T-cell (primary cell): Measurements from ENCODE around the gene TBX20. TPM values are rescaled to one million over a fixed set of nuclear protein-coding genes. Genes with fewer than 3 reads are reported as not detected.

Experiments
- ATAC-seq, 4 experiments: fragments of 200-7000 bp in 3 of 4; fragments of 150-1000 bp in 1 of 4; cut with Tn5 transposase; replicated peaks in 1 of 4; 1 replicate in 3 of 4; 2 replicates in 1 of 4; pipeline ENCODE4 v1.10.0; 2021; ENCODE audit warnings: moderate library complexity in 3 of 4, mild to moderate bottlenecking in 2 of 4, moderate number of reproducible peaks in 1 of 4
- CTCF ChIA-PET, 2 donors: fragments of 300-600 bp; sonication (Branson Sonifier 250); formaldehyde crosslinking; loops; one replicate each; lab custom pipeline; 2022; ENCODE audit warnings: antibody characterized with exemption in 2 of 2; lab: Charles Lee
- POLR2A ChIA-PET, 2 donors: fragments of 300-600 bp; sonication (Branson Sonifier 250); formaldehyde crosslinking; loops; one replicate each; lab custom pipeline; 2022; ENCODE audit warnings: antibody characterized with exemption in 2 of 2; lab: Charles Lee
- DNase-seq, 35 experiments: peaks; one replicate each; pipeline versions ENCODE4 v3.0.0 to v3.0.0-alpha.2; 2013 to 2023
- H3K27ac ChIP-seq: one replicate; pipeline ENCODE4 v1.5.1; 2013; ENCODE audit warnings: low read length
- H3K27me3 ChIP-seq, 2 experiments: replicated peaks in 1 of 2; 1 replicate in 1 of 2; 2 replicates in 1 of 2; pipeline versions ENCODE4 v1.6.1 to v1.7.0; 2013; ENCODE audit warnings: low read length in 1 of 2, mixed read lengths in 1 of 2; ENCODE audit not compliant: control insufficient read depth in 2 of 2, insufficient read depth in 2 of 2; ENCODE audit errors: extremely low read depth in 1 of 2
- H3K36me3 ChIP-seq, 2 donors: 1 replicate in 1 of 2; 2 replicates in 1 of 2; pipeline versions ENCODE4 v1.6.1 to v1.7.0; 2013; ENCODE audit warnings: low read length in 1 of 2; ENCODE audit not compliant: control insufficient read depth in 2 of 2, insufficient read depth in 1 of 2; ENCODE audit errors: extremely low read depth in 1 of 2
- H3K4me1 ChIP-seq, 2 experiments: 1 replicate in 1 of 2; 2 replicates in 1 of 2; pipeline versions ENCODE4 v1.6.1 to v1.7.0; 2013; ENCODE audit warnings: low read length in 2 of 2, mixed read lengths in 1 of 2; ENCODE audit not compliant: insufficient read depth in 2 of 2, control insufficient read depth in 1 of 2; ENCODE audit errors: extremely low read depth in 1 of 2
- H3K4me3 ChIP-seq, 2 donors: 1 replicate in 1 of 2; 2 replicates in 1 of 2; pipeline versions ENCODE4 v1.5.1 to v1.7.0; 2013; ENCODE audit warnings: mild to moderate bottlenecking in 2 of 2, low read length in 1 of 2, moderate library complexity in 1 of 2; ENCODE audit not compliant: control insufficient read depth in 1 of 2; ENCODE audit errors: extremely low read depth in 1 of 2
- H3K9me3 ChIP-seq: 2 replicates; pipeline ENCODE4 v1.7.0; 2013
- H3K27ac Mint-ChIP-seq, 2 donors: one replicate each; pipeline ENCODE4 v1.8.0; 2020 to 2021; ENCODE audit warnings: mild to moderate bottlenecking in 2 of 2, mixed read lengths in 2 of 2
- H3K27me3 Mint-ChIP-seq, 2 donors: one replicate each; pipeline ENCODE4 v1.8.0; 2021 to 2022; ENCODE audit warnings: mixed read lengths in 2 of 2
- H3K36me3 Mint-ChIP-seq: one replicate; pipeline ENCODE4 v1.8.0; 2021; ENCODE audit warnings: mixed read lengths
- H3K4me1 Mint-ChIP-seq, 3 donors: one replicate each; pipeline ENCODE4 v1.8.0; 2020 to 2022; ENCODE audit warnings: mixed read lengths in 3 of 3, mild to moderate bottlenecking in 1 of 3
- H3K4me3 Mint-ChIP-seq, 3 donors: one replicate each; pipeline ENCODE4 v1.8.0; 2020 to 2022; ENCODE audit warnings: mild to moderate bottlenecking in 3 of 3, mixed read lengths in 3 of 3, moderate library complexity in 3 of 3
- H3K9me3 Mint-ChIP-seq, 3 donors: one replicate each; pipeline ENCODE4 v1.8.0; 2020 to 2022; ENCODE audit warnings: mixed read lengths in 3 of 3
- WGBS: methylation state at CpG from one replicate; pipeline ENCODE4 v1.1.5; 2013; ENCODE audit warnings: missing lambda C conversion rate; ENCODE audit not compliant: insufficient coverage; 5-methylcytosine and 5-hydroxymethylcytosine counted together
- total RNA-seq, 35 experiments: library from RNA in 6 of 35; stranded (reverse) in 6 of 35; fragments of 120-200 nt in 1 of 35; gene quantifications; one replicate each; pipeline versions ENCODE4 v1.2.1 to v1.2.4 and lab custom pipeline; 2013 to 2026

The TBX20 gene
- total RNA-seq, 5 donors from 2014 or later (not counting 1 experiment from before 2014, with no cell fraction given) = 0.19 to 0.70 (median 0.30) TPM; not detected in 1

DNA sequence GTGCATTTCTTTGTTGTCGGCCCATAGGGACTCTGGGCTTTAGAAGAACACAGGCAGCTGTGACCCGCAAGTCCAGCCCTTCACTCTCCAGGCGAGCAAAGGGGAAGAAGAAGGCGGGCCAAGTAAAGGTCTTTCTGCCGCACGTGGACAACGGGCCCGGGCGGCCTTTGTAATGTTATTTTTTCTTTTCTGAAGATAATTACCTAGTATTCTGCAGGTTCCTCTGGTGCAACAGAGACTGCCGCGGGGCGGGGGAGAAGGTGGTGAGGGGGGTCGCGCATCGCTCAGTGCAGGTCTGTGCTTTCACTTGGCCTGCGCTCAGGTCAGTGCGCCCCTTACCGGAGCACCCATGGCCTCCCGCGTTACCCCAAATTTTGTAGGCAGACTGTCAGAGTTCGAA, 7.1 kb upstream of the TBX20 start:
- H3K4me3 Mint-ChIP-seq = no peak overlapping the region
- ATAC-seq = no peak
- no peak overlapping the region for H3K27ac ChIP-seq
- no peak overlapping the region for H3K27ac Mint-ChIP-seq
- H3K9me3 ChIP-seq = no peaks in the 10 kb centered on the region
- H3K4me1 ChIP-seq = peaks cover 0 to 4% of the 10 kb centered on the region in 2 experiments
- POLR2A ChIA-PET = no interaction called here
- no peaks in the 10 kb centered on the region for H3K9me3 Mint-ChIP-seq
- peaks cover 0 to 11% (median 4%) of the 10 kb centered on the region in 3 donors for H3K4me1 Mint-ChIP-seq
- 7% methylated on average over 12 of the region's 21 CpGs for WGBS
- CTCF ChIA-PET = no interaction called here
- no peaks in the 10 kb centered on the region for H3K36me3 Mint-ChIP-seq
- peaks cover 28 to 61% of the 10 kb centered on the region in 2 experiments for H3K27me3 ChIP-seq
- no peak for DNase-seq
- no peaks in the 10 kb centered on the region for H3K36me3 ChIP-seq
- H3K27me3 Mint-ChIP-seq = peaks cover 71 to 85% of the 10 kb centered on the region in 2 donors
- H3K4me3 ChIP-seq = no peak overlapping the region

DNA sequence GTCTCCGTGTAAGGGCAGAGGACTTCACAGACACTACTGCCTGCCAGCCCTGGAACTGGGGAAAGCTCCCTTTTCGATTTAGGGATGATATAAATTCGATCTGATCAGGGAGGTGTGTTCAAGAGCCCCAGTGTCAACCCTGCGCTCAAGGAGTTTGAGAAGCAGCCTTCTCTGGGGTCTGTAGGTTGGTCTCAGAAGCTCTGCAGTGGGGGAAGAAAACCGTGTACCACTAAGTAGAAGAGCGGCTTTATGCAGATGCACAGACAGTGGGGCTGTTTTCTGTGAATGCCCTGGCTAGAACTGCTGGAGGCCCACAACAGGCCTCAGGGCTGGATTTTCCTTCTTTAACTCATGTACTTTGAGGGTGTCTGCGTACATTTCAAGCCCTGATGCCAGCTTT, 6.3 kb upstream of the TBX20 start:
- H3K4me1 ChIP-seq = peaks cover 0 to 4% of the 10 kb centered on the region in 2 experiments
- no peak for ATAC-seq
- ChIA-PET POLR2A (no interaction called here), CTCF (interaction anchor here in 1 of 2 donors (0.5 kb wide), 1 partner anchor 260 kb away, joined by 3 read pairs; no protein-coding TSS in a partner anchor)
- no peak overlapping the region for H3K4me3 ChIP-seq
- Mint-ChIP-seq H3K27ac (no peak overlapping the region), H3K9me3 (no peaks in the 10 kb centered on the region), H3K27me3 (peaks cover 72 to 85% of the 10 kb centered on the region in 2 donors), H3K4me1 (peaks cover 0 to 11% (median 4%) of the 10 kb centered on the region in 3 donors), H3K36me3 (no peaks in the 10 kb centered on the region), H3K4me3 (no peak overlapping the region)
- WGBS = 27% methylated on average over 6 of the region's 7 CpGs
- H3K27me3 ChIP-seq = peaks cover 35 to 66% of the 10 kb centered on the region in 2 experiments
- no peak for DNase-seq
- no peaks in the 10 kb centered on the region for H3K36me3 ChIP-seq
- no peak overlapping the region for H3K27ac ChIP-seq
- H3K9me3 ChIP-seq = no peaks in the 10 kb centered on the region

GRCh38 chr7:35259523-35259908, 5.6 kb upstream of the TBX20 start:
- Mint-ChIP-seq H3K36me3 (no peaks in the 10 kb centered on the region), H3K4me1 (peaks cover under 1 to 11% (median 5%) of the 10 kb centered on the region in 3 donors), H3K9me3 (no peaks in the 10 kb centered on the region), H3K27me3 (peaks cover 70 to 84% of the 10 kb centered on the region in 2 donors), H3K4me3 (no peak overlapping the region), H3K27ac (no peak overlapping the region)
- H3K9me3 ChIP-seq = no peaks in the 10 kb centered on the region
- H3K27me3 ChIP-seq = peaks cover 39 to 70% of the 10 kb centered on the region in 2 experiments
- H3K36me3 ChIP-seq = no peaks in the 10 kb centered on the region
- H3K4me3 ChIP-seq = no peak overlapping the region
- ChIA-PET POLR2A (no interaction called here), CTCF (no interaction called here)
- WGBS = no CpG with 5 or more reads among the region's 6 CpGs
- H3K27ac ChIP-seq = no peak overlapping the region
- H3K4me1 ChIP-seq = peaks cover 0 to 7% of the 10 kb centered on the region in 2 experiments
- ATAC-seq = no peak
- DNase-seq = no peak

GRCh38 chr7:35258868-35259522, 5.1 kb upstream of the TBX20 start:
- Histone ChIP-seq H3K36me3 (no peaks in the 10 kb centered on the region), H3K9me3 (no peaks in the 10 kb centered on the region), H3K27me3 (peaks cover 41 to 72% of the 10 kb centered on the region in 2 experiments), H3K27ac (no peak overlapping the region), H3K4me1 (peaks cover 0 to 12% of the 10 kb centered on the region in 2 experiments), H3K4me3 (no peak overlapping the region)
- no peak for ATAC-seq
- H3K4me1 Mint-ChIP-seq = peaks cover 2 to 11% (median 7%) of the 10 kb centered on the region in 3 donors
- H3K27me3 Mint-ChIP-seq = peaks cover 72 to 84% of the 10 kb centered on the region in 2 donors
- ChIA-PET POLR2A (no interaction called here), CTCF (no interaction called here)
- H3K4me3 Mint-ChIP-seq = peak overlapping the region in 1 of 3 donors; percentile 3
- H3K9me3 Mint-ChIP-seq = no peaks in the 10 kb centered on the region
- WGBS = 10% methylated on average over 23 of the region's 27 CpGs
- no peaks in the 10 kb centered on the region for H3K36me3 Mint-ChIP-seq
- peak overlapping the region in 1 of 2 donors; percentile 27 for H3K27ac Mint-ChIP-seq
- no peak for DNase-seq

- Histone ChIP-seq H3K27me3 (peaks cover 37 to 79% of the 10 kb centered on the region in 2 experiments), H3K4me1 (peaks cover 0 to 19% of the 10 kb centered on the region in 2 experiments), H3K36me3 (no peaks in the 10 kb centered on the region), H3K27ac (no peak overlapping the region), H3K9me3 (no peaks in the 10 kb centered on the region), H3K4me3 (no peak overlapping the region)
- no peak for DNase-seq
- CTCF ChIA-PET = no interaction called here
- POLR2A ChIA-PET = no interaction called here
- ATAC-seq = no peak
- Mint-ChIP-seq H3K27ac (peak overlapping the region in 1 of 2 donors; percentile 46), H3K9me3 (no peaks in the 10 kb centered on the region), H3K4me1 (peaks cover 5 to 13% (median 11%) of the 10 kb centered on the region in 3 donors), H3K4me3 (peak overlapping the region in 1 of 3 donors; percentile 3), H3K27me3 (peaks cover 68 to 81% of the 10 kb centered on the region in 2 donors), H3K36me3 (no peaks in the 10 kb centered on the region)
- 7% methylated on average over 44 of the region's 50 CpGs for WGBS
Measured at GRCh38 chr7:35258125-35258867, 4.4 kb upstream of the TBX20 start.

- Mint-ChIP-seq H3K4me3 (peak overlapping the region in 1 of 3 donors; percentile 25), H3K27me3 (peaks cover 70 to 81% of the 10 kb centered on the region in 2 donors), H3K27ac (no peak overlapping the region), H3K4me1 (peaks cover 9 to 20% (median 17%) of the 10 kb centered on the region in 3 donors), H3K9me3 (peaks cover 0 to 7% (median 3%) of the 10 kb centered on the region in 3 donors), H3K36me3 (no peaks in the 10 kb centered on the region)
- DNase-seq = no peak
- Histone ChIP-seq H3K27ac (no peak overlapping the region), H3K4me3 (peak overlapping the region in 1 of 2 donors; percentile 5), H3K4me1 (peaks cover 0 to 20% of the 10 kb centered on the region in 2 experiments), H3K36me3 (no peaks in the 10 kb centered on the region), H3K9me3 (no peaks in the 10 kb centered on the region), H3K27me3 (peaks cover 37 to 76% of the 10 kb centered on the region in 2 experiments)
- 7% methylated on average over 64 of the region's 69 CpGs for WGBS
- POLR2A ChIA-PET = no interaction called here
- no peak for ATAC-seq
- CTCF ChIA-PET = no interaction called here
Measured at GRCh38 chr7:35257251-35258124, 3.6 kb upstream of the TBX20 start.
